EH (cell line): Measurements from ENCODE around the gene GCAT.

ENCODE experiments used
- DNase-seq: peaks from one replicate; pipeline ENCODE4 v3.0.0-alpha.2; 2015; ENCODE audit warnings: low read depth

GCAT gene

DNA sequence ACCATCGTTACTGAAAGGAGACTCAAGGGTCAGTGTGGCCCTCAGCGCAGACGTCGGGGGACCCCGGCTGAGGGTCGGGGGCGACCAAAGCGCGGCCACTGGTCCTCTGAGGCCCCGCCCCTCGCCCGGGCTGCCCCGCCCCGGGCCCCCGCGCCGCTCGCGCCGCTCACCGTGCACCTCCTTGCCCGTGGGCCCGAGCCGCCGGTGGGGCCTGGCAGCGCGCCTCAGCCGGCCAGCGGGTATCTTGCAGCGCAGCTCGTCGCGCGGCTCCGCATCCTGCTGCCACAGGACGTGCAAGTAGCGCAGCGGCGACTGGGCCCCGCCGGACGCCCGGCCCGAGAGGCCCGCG lies 36.0 kb downstream of the GCAT start:
- DNase-seq: no peak

DNA sequence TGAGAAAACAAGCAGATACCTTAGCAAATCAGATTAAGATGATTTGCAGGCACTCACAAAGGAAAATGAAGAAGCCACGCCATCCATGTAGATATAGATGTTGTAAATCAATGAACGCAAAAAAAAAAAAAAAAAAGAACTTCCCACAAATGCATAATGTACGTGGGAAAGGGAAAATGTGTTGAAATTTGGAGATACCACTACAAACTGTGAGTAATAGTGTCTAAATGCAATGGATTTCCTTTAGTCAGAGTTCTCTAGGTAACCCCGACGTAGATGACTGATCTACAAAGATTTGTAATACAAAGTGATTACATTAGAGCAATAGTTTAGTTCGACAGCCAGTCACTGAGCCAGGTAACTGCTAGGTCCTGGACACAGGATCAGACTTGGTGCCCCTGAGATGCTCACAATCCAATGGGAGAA lies 37.2 kb downstream of the GCAT start:
- DNase-seq: no peak

DNA sequence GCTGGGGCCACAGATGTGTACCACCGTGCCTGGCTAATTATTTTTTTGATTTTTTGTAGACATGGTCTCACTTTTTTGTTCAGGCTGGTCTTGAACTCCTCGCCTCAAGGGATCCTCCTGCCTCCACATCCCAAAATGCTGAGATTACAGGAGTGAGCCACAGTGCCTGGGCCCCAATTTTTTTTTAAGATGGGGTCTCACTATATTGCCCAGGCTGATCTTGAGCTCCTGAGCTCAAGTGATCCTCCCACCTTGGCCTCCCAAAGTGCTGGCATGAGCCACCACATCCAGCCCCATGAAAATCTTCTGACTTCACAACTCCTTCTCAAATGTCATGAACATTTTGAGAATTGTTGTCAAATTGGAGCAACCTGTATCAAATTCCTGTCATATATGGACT lies 38.7 kb downstream of the GCAT start:
- no peak for DNase-seq

DNA sequence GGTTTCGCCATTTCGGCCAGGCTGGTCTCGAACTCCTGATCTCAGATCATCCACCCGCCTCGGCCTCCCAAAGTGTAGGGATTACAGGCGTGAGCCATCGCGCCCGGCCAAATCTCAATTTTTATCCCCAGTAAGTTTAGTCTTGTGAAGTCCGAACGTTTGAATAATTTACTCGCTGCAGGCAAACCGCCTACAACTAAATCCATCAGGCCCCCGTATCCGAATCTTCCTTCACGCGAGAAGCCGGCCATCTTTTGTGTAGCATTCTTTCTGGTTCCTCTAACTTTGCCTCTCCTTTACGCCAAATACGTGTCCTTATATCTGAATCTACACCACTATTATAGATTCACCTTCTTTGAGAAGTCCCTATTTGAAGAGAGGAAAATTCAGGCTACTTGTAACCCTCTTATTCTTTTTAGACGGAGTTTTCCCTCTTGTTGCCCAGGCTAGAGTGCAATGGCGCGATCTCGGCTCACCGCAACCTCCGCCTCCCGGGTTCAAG lies 40.9 kb downstream of the GCAT start:
- peak; percentile 45 for DNase-seq

DNA sequence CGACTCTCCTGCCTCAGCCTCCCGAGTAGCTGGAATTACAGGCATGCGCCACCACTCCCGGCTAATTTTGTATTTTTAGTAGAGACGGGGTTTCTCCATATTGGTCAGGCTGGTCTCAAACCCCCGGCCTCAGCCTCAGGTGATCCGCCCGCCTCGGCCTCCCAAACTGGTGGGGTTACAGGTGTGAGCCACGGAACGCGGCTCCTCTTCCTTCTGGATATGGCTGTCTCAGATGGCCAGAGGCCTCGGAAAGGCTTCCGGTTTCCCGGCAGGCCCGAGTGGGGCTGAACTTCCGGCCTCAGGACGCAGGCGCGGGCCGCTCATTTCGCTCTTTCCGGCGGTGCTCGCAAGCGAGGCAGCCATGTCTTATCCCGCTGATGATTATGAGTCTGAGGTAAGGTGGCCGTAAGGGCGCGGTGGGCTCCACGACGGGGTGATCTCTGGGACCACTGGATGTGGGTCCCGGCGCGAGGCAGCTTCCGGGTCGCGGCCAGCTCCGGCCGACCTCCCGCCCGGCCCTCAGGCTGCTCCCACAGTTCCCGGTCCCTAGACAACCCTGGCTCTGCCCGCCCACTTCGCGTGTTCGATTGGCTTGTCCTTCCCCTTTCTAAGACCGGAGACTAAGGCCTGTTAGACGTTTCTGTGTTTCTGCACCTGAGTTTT lies 41.5 kb downstream of the GCAT start, which contains the start of gene EIF3L:
TSS of gene EIF3L (plus strand) at position 331 of the 663 bp plus-strand sequence. CDS start at position 362, 31 bp downstream.
- peak; percentile 89 for DNase-seq

DNA sequence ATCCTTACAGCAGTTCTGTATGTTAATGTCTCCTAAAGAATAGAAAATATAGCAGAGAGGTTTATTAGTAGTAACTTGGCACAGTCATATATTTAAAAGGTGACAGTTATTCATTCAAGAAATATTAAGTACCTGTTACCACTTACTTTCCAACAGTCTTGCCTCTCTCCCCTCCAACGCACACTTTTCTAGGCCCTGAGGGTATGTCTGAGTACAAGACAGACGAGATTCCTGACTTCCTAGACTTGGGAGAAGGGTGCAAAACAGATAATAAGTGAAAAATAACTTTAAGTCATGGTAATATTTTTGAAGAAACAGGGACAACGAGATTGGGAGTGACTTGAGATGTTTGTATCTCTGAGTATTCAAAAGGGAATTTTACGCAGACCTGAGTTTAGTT lies 43.1 kb downstream of the GCAT start:
- no peak for DNase-seq

DNA sequence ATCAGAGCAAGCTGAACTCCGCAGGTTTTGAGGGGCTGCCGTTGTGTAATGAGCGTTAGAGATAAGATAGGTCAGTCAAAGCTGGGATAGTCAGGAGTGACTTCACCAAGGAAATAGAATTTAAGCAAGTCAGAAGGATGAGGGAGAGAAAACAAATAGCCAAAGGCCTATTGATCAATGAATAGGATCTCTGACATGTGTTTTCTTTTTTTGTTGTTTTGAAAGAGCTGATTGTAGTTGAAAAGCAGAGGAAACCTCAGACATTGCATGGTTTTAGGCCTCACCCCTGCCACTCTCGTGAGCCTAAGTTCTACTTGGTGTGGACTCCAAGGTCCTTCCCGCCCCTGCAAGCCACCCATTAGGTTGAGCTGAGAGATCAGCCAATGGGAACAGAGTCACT lies 44.7 kb downstream of the GCAT start:
- no peak for DNase-seq

DNA sequence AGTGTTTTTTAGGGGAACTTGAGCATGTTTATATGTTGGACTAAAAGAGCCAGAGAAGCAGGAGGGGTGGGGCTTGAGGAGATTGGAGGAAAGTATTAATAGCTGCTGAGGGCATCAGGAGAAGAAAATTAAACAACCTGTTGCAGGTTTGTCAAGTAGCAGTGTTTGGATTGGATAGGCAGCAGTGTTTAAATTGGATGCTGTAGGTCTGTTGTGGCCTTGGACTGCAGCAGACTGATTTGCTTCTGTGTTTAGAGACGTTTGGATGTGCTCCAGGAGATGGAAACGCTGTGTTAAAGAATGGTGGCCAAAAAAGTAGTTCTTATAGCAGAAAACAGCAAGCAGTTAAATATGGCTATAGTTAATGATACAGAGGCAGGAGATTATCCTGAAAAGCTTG lies 47.2 kb downstream of the GCAT start:
- no peak for DNase-seq

DNA sequence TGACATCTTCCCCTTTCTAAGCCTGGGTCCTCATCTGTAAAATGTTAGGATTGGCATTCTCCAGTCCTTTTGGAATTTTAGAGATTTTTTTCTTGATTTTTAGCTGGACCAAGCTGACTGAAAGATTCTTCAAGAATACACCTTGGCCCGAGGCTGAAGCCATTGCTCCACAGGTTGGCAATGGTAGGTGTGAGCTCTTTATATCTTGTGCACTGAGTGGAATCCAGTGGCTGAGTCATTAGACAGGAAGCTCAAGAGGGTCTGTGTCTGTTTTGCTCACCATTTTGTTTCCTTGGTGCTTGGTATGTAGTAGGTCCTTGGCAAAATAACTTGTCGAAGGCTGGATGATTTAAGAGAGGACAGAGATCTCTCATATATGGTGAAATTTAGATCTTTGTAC lies 47.7 kb downstream of the GCAT start:
- DNase-seq: no peak

DNA sequence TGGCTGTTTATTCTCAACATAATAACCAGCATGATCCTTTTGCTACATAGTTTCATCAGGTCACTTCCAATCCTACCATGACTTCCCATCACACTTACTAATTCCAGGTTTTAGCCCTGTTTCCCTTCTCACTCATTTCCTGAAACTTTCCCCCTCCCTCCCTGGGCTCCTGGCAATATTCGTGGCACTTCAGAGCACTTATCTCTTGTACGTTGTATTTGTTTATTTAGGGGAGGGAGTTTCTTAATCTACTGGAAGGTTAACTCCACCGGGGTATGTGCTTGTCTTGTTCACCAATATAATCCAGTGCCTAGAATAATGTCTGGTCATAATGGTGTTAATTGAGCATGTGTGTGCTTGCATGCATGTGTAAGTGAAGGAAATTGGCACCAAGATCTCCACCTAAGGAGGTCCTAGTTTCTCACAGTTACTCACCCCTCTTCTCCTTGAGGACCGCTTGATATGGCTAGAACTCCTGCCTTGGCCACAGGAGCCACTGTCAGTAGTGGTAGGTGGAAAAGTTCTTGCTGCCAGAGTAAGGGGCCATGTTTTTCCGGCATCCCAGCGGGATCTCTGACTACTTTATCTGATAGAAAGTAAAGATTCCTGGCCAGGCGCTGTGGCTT lies 53.2 kb downstream of the GCAT start:
- no peak for DNase-seq

DNA sequence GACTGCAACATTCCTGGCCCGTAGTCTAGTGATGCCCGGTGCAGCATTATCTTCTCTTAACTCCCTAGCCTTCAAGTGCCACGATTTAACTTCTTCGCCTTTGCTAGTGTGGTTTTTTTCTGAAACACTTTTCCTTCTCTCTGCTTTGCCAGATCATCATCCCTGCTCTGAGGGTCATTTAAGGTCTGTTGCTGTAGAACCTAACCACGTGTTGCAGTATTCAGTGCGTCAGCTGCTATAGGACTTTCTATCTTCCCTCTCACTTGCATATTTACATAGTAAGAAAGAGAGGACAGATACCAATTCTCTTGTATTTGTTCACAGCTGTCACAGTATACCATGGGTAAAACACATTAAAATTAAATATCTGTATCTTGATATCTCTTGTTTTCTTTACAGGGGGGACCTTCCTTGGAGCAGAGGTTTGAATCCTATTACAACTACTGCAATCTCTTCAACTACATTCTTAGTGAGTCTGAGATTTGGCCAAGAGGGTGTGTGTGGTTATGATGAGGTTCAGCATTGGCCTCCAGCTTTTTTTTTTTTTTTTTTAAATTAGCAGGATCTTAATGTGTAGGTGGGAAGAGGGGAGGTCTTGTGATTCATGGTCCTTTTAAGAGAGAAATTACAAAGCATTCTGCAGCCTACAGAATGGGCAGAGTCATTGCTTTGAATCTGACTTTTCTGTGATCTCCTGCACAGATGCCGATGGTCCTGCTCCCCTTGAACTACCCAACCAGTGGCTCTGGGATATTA lies 55.0 kb downstream of the GCAT start:
- DNase-seq: no peak

DNA sequence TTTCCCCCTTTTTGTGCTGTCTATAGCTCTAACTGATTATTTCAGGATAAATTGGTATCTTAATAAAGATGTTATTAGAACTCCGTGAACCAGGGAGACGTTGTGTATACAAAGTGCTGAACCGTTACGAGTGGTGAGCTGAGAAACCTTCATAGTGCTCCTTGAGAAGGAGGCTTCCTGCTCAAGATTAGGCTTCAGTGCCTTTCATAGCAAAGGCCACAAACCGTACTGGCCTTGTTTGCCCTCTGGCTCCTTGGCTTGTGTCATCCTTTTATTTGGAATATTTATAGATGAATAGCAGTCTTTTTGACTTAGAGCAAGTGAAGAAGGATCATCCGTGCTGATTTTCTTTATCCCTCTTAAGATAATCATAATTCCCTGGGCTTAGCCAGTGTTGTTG lies 57.8 kb downstream of the GCAT start:
- DNase-seq: no peak
